K562 (cell line): ENCODE results near the gene CCAR1. TPM values are rescaled to one million over a fixed set of nuclear protein-coding genes. Genes with fewer than 3 reads are reported as not detected.

Experiments used
- ATAC-seq: fragments of 200-7000 bp; cut with Tn5 transposase; 3 replicates; pipeline ENCODE4 v1.9.1; 2020; ENCODE audit warnings: moderate library complexity
- BruUV-seq: library from RNA; stranded (reverse); fragments of 400-500 nt; replicated peaks from 2 replicates; lab custom pipeline; 2021; lab: Mats Ljungman, UMichigan
- CTCF ChIA-PET: fragments of 300-600 bp; formaldehyde crosslinking; extraction: SDS; loops from one replicate; lab custom pipeline; 2021; ENCODE audit warnings: low intra/inter-chr PET ratio; lab: Yijun Ruan, JAX
- POLR2A ChIA-PET: fragments of 300-600, 350-650 bp; sonication (Branson Sonifier 250); formaldehyde crosslinking; extraction: SDS; loops from one replicate; lab custom pipeline; 2021; ENCODE audit warnings: antibody characterized with exemption, inconsistent platforms; lab: Yijun Ruan, JAX
- DNase-seq, 4 experiments: peaks; one replicate each; pipeline versions ENCODE4 v3.0.0 to v3.0.0-alpha.2; 2011 to 2018; ENCODE audit warnings: low spot score in 3 of 4, mixed read lengths in 3 of 4; ENCODE audit errors: extremely low read depth in 1 of 4
- FAIRE-seq: peaks from 2 replicates; lab custom pipeline; 2011; peaks lifted over from hg19 to GRCh38; lab: Jason Lieb, UNC
- H2AFZ ChIP-seq: 2 replicates; pipeline ENCODE4 v1.6.0; 2011; ENCODE audit warnings: low read depth, low read length, control low read depth, inconsistent platforms
- H3K27ac ChIP-seq: fragments of 200-600 bp; 3 replicates; pipeline ENCODE4 v1.8.0; 2011; ENCODE audit warnings: low read depth, mild to moderate bottlenecking, control low read depth, inconsistent platforms, low read length, moderate library complexity, mixed read lengths; ENCODE audit errors: extremely low read depth
- H3K27me3 ChIP-seq, 2 experiments: fragments of 300-600 bp in 1 of 2; 2 replicates in 1 of 2; 3 replicates in 1 of 2; pipeline versions ENCODE4 v1.6.0 to v1.8.0; 2011; ENCODE audit warnings: inconsistent platforms in 2 of 2, low read length in 2 of 2, mild to moderate bottlenecking in 1 of 2, mixed read lengths in 1 of 2, moderate library complexity in 1 of 2; ENCODE audit not compliant: control insufficient read depth in 2 of 2, insufficient read depth in 2 of 2
- H3K36me3 ChIP-seq: fragments of 300-600 bp; 3 replicates; pipeline ENCODE4 v1.8.0; 2011; ENCODE audit warnings: mild to moderate bottlenecking, low read length, inconsistent platforms; ENCODE audit not compliant: control insufficient read depth, insufficient read depth
- H3K4me1 ChIP-seq, 2 experiments: fragments of 200-600 bp in 1 of 2; replicated peaks in 1 of 2; 2 replicates in 1 of 2; 3 replicates in 1 of 2; pipeline versions ENCODE4 v1.5.1 to v1.8.0; 2011; ENCODE audit warnings: inconsistent platforms in 2 of 2, low read length in 2 of 2, mild to moderate bottlenecking in 1 of 2, mixed read lengths in 1 of 2, moderate library complexity in 1 of 2; ENCODE audit not compliant: control insufficient read depth in 2 of 2, insufficient read depth in 2 of 2
- H3K4me2 ChIP-seq: 2 replicates; pipeline ENCODE4 v1.6.1; 2011; ENCODE audit warnings: low read length, control low read depth, inconsistent platforms, mixed read lengths; ENCODE audit not compliant: insufficient read depth
- H3K4me3 ChIP-seq: fragments of 200-600 bp; sonication (generic), shearing (Covaris generic); 2 replicates; pipeline ENCODE4 v1.5.1; 2016; ENCODE audit warnings: control low read depth, inconsistent platforms
- H3K79me2 ChIP-seq: fragments of 200-600 bp; 3 replicates; pipeline ENCODE4 v1.8.0; 2011; ENCODE audit warnings: low read length, inconsistent platforms; ENCODE audit not compliant: control insufficient read depth, insufficient read depth
- H3K9ac ChIP-seq, 2 experiments: 2 replicates each; pipeline versions ENCODE4 v1.6.0 to v1.6.1; 2011; ENCODE audit warnings: low read depth in 2 of 2, low read length in 2 of 2, control low read depth in 1 of 2, inconsistent platforms in 1 of 2, mild to moderate bottlenecking in 1 of 2, mixed read lengths in 1 of 2; ENCODE audit not compliant: insufficient read depth in 1 of 2
- H3K9me1 ChIP-seq: one replicate; pipeline ENCODE4 v1.6.0; 2011; ENCODE audit warnings: inconsistent platforms, mild to moderate bottlenecking, low read length, moderate library complexity; ENCODE audit not compliant: control insufficient read depth, insufficient read depth
- H3K9me3 ChIP-seq: replicated peaks from 2 replicates; pipeline ENCODE4 v1.5.1; 2011; ENCODE audit warnings: low read depth, low read length, inconsistent platforms; ENCODE audit not compliant: control insufficient read depth, insufficient read depth
- H4K20me1 ChIP-seq: replicated peaks from 2 replicates; pipeline ENCODE4 v1.6.1; 2011; ENCODE audit warnings: low read length, inconsistent platforms, mixed read lengths; ENCODE audit not compliant: control insufficient read depth, insufficient read depth
- ATF1 ChIP-seq, 2 experiments: fragments of 450-650 bp in 1 of 2; IDR thresholded peaks; 2 replicates each; pipeline ENCODE4 v1.6.1; 2016; ENCODE audit warnings: missing compliant biosample characterization in 1 of 2, missing genetic modification characterization in 1 of 2
- BRD4 ChIP-seq: fragments of 200-600 bp; sonication (generic); IDR thresholded peaks from 2 replicates; pipeline ENCODE4 v1.6.1; 2017; ENCODE audit warnings: inconsistent platforms
- NCOA6 ChIP-seq: fragments of 450-650 bp; IDR thresholded peaks from 2 replicates; pipeline ENCODE4 v1.6.1; 2017; ENCODE audit warnings: mild to moderate bottlenecking
- PRPF4 ChIP-seq: fragments of 200-400 bp; formaldehyde crosslinking; IDR thresholded peaks from one replicate; pipeline ENCODE4 v1.6.1; 2017; ENCODE audit warnings: low read length, low read depth, mild to moderate bottlenecking; ENCODE audit not compliant: insufficient read depth, poor library complexity, severe bottlenecking
- RBM17 ChIP-seq: fragments of 200-400 bp; formaldehyde crosslinking; IDR thresholded peaks from 2 replicates; pipeline ENCODE4 v1.6.1; 2017; ENCODE audit warnings: low read depth, mild to moderate bottlenecking, low read length, borderline replicate concordance
- SMARCB1 ChIP-seq: IDR thresholded peaks from 2 replicates; pipeline ENCODE4 v1.6.1; 2011; ENCODE audit warnings: improper control_type of control experiment, low read depth; ENCODE audit not compliant: insufficient read length
- ZNF3 ChIP-seq: fragments of 250-450 bp; sonication (Bioruptor Pico); IDR thresholded peaks from 2 replicates; pipeline ENCODE4 v1.5.0; 2021; ENCODE audit warnings: mild to moderate bottlenecking, moderate library complexity
- ZNF408 ChIP-seq: fragments of 250-450 bp; sonication (Bioruptor Pico); IDR thresholded peaks from 2 replicates; pipeline ENCODE4 v1.4.0; 2020; ENCODE audit warnings: low read depth, mild to moderate bottlenecking, moderate library complexity
- WGBS: fragments of 100-300 bp; shearing (Covaris generic); methylation state at CpG from one replicate; pipeline ENCODE4 v1.1.6; 2016; ENCODE audit warnings: low coverage, mixed read lengths; ENCODE audit not compliant: insufficient coverage; ENCODE audit errors: missing lambda C conversion rate; 5-methylcytosine and 5-hydroxymethylcytosine counted together
- in situ Hi-C: fragments of 300-500 bp; cut with MboI; formaldehyde crosslinking; loops from 4 replicates; pipeline ENCODE4 v1.15.0; 2018; ENCODE audit warnings: inconsistent platforms, mixed read lengths
- intact Hi-C: fragments of 100-400 bp; cut with micrococcal nuclease; formaldehyde crosslinking; loops from 2 replicates; pipeline ENCODE4 v1.14.2; 2022
- polyA plus RNA-seq, 8 experiments: library from polyadenylated mRNA; depleted of rRNA in 4 of 8; stranded (reverse) in 5 of 8; unstranded in 3 of 8; fragments of >200 nt; fragmentation: Nextera tagmentation in 2 of 8; fragmentation: Illumina TruSeq in 1 of 8; extraction: Ambion mirVana in 2 of 8; extraction: Trizol in 1 of 8; gene quantifications; 2 replicates each; pipeline versions ENCODE4 v1.2.1 to v1.2.3, GENCODE V29; 2011 to 2014; ENCODE audit warnings: inconsistent platforms in 1 of 8, missing spikeins in 1 of 8
- total RNA-seq, 7 experiments: library from RNA; depleted of rRNA in 6 of 7; stranded (reverse); fragments of >200 nt in 6 of 7; fragmentation: Illumina TruSeq in 2 of 7; extraction: Trizol in 2 of 7; gene quantifications; 2 replicates each; pipeline versions ENCODE4 v1.2.1 to v1.2.3, GENCODE V29; 2011 to 2021; ENCODE audit warnings: low replicate concordance in 1 of 7
- TF ChIP-seq, protein P1 (sequence below): fragments of 250-450 bp; sonication (Bioruptor Pico); IDR thresholded peaks from 2 replicates; pipeline ENCODE4 v1.8.0; 2022; ENCODE audit warnings: inconsistent platforms, mild to moderate bottlenecking, moderate library complexity, borderline replicate concordance
- TF ChIP-seq, protein P2 (sequence below): fragments of 450-650 bp; IDR thresholded peaks from 2 replicates; pipeline ENCODE4 v1.6.1; 2018; ENCODE audit not compliant: partially characterized antibody

The CCAR1 gene
- total and polyA plus RNA-seq, 9 of the 15 experiments (the other 6 are each of a cell fraction or from before 2014, with no cell fraction given): 44.8 to 173 (median 111) TPM

DNA sequence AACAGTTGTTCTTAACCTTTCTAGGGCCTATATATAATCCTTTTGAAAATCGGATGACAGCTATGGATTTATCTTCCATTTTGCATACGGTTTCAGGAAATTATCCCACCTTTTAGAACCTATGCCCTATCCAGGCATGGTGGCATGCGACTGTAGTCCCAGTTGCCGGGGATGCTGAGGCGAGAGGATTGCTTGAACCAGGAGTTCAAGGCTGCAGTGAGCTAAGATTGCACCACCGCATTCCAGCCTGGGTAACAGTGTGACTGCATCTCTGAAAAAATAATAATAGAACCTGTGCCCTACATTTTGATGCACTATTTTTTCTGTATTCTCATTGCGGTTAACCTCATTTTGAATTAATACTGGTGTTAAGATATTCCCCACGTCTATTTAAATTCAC is 11.6 kb downstream of the CCAR1 start:
- POLR2A ChIA-PET: interaction anchor here (0.6 to 2.5 kb wide), 3 partner anchors 10 to 973 kb away, joined by 3 to 15 read pairs (median 3); partner anchors contain the start of gene CCAR1
- no TSS peak for BruUV-seq
- H3K27me3 ChIP-seq: no peaks in the 10 kb centered on the region
- no peak for DNase-seq
- peaks cover 65% of the 10 kb centered on the region for H3K79me2 ChIP-seq
- H3K9ac ChIP-seq: no peak overlapping the region
- H3K4me1 ChIP-seq: no peaks in the 10 kb centered on the region; a peak in 1 of 5 replicates
- peaks cover 92% of the 10 kb centered on the region for H3K36me3 ChIP-seq
- WGBS: 94% methylated on average over 8 of the region's 8 CpGs
- ATAC-seq: no peak
- CTCF ChIA-PET: no interaction called here
- H4K20me1 ChIP-seq: no peaks in the 10 kb centered on the region
- intact Hi-C loops (no loop called here), in situ Hi-C loops (no loop called here)
- FAIRE-seq: no peak
- no peaks in the 10 kb centered on the region for H3K9me1 ChIP-seq
- no peak overlapping the region for H3K4me3 ChIP-seq
- no peaks in the 10 kb centered on the region for H3K9me3 ChIP-seq
- H3K27ac ChIP-seq: no peak overlapping the region
- no peak overlapping the region for H2AFZ ChIP-seq
- TF ChIP-seq ATF1 (CRISPR knock-in tag; IDR thresholded peaks at IDR 0.05) (no peak), ATF1 (tag; IDR thresholded peaks at IDR 0.05) (no peak), NCOA6 (no peak), SMARCB1 (no peak), BRD4 (no peak), RBM17 (no peak)
- H3K4me2 ChIP-seq: no peak overlapping the region

DNA sequence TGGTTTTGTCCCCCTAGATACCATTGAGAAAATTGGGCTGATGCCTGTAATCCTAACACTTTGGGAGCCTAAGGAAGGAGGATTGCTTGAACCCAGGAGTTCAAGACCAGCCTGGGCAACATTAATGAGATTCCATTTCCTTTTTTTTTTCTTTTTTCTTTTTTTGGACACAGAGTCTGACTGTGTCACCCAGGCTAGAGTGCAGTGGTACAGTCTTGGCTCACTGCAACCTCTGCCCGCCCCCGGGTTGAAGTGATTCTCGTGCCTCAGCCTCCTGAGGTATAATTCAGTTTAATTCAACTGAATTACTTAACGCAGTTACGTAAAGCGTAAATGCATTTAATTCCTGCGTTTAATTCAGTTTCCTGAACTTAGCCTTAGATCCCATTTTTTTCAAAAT is 13.3 kb downstream of the CCAR1 start:
- Histone ChIP-seq H3K27ac (no peak overlapping the region), H3K4me3 (no peak overlapping the region), H4K20me1 (no peaks in the 10 kb centered on the region), H3K36me3 (peaks cover 94% of the 10 kb centered on the region), H3K9ac (no peak overlapping the region), H3K4me1 (no peaks in the 10 kb centered on the region; a peak in 1 of 5 replicates), H3K9me3 (no peaks in the 10 kb centered on the region), H3K4me2 (no peak overlapping the region), H2AFZ (no peak overlapping the region), H3K27me3 (no peaks in the 10 kb centered on the region), H3K9me1 (no peaks in the 10 kb centered on the region), H3K79me2 (peaks cover 51% of the 10 kb centered on the region)
- WGBS: 92% methylated on average over 7 of the region's 7 CpGs
- in situ Hi-C loops: no loop called here
- no TSS peak for BruUV-seq
- FAIRE-seq (no peak), DNase-seq (no peak), ATAC-seq (no peak)
- ChIA-PET POLR2A (interaction anchor here (0.6 to 1.4 kb wide), 3 partner anchors 10 to 289 kb away, joined by 4 to 5 read pairs (median 5); no protein-coding TSS in a partner anchor), CTCF (interaction anchor here (0.6 kb wide), 1 partner anchor 129 kb away, joined by 3 read pairs; no protein-coding TSS in a partner anchor)
- TF ChIP-seq ZNF3 (CRISPR knock-in tag) (no peak), PRPF4 (no peak), ZNF408 (CRISPR knock-in tag) (peak; percentile 45; the same call in 1 of the 2 replicates)
- TF ChIP-seq, protein P1, sequence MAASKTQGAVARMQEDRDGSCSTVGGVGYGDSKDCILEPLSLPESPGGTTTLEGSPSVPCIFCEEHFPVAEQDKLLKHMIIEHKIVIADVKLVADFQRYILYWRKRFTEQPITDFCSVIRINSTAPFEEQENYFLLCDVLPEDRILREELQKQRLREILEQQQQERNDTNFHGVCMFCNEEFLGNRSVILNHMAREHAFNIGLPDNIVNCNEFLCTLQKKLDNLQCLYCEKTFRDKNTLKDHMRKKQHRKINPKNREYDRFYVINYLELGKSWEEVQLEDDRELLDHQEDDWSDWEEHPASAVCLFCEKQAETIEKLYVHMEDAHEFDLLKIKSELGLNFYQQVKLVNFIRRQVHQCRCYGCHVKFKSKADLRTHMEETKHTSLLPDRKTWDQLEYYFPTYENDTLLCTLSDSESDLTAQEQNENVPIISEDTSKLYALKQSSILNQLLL (CRISPR knock-in tag): 0 out of 2 replicates have a peak, but pooled peaks have one; percentile 25
- TF ChIP-seq, protein P2, sequence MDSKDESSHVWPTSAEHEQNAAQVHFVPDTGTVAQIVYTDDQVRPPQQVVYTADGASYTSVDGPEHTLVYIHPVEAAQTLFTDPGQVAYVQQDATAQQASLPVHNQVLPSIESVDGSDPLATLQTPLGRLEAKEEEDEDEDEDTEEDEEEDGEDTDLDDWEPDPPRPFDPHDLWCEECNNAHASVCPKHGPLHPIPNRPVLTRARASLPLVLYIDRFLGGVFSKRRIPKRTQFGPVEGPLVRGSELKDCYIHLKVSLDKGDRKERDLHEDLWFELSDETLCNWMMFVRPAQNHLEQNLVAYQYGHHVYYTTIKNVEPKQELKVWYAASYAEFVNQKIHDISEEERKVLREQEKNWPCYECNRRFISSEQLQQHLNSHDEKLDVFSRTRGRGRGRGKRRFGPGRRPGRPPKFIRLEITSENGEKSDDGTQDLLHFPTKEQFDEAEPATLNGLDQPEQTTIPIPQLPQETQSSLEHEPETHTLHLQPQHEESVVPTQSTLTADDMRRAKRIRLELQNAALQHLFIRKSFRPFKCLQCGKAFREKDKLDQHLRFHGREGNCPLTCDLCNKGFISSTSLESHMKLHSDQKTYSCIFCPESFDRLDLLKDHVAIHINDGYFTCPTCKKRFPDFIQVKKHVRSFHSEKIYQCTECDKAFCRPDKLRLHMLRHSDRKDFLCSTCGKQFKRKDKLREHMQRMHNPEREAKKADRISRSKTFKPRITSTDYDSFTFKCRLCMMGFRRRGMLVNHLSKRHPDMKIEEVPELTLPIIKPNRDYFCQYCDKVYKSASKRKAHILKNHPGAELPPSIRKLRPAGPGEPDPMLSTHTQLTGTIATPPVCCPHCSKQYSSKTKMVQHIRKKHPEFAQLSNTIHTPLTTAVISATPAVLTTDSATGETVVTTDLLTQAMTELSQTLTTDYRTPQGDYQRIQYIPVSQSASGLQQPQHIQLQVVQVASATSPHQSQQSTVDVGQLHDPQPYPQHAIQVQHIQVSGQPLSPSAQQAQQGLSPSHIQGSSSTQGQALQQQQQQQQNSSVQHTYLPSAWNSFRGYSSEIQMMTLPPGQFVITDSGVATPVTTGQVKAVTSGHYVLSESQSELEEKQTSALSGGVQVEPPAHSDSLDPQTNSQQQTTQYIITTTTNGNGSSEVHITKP: peak; percentile 31
- intact Hi-C loops: no loop called here
